Right lobe of liver (tissue), 4 donors: ENCODE results near the gene SAMMSON.

Experiments
- POLR2A ChIP-seq: fragments of 450-650 bp; IDR thresholded peaks from one replicate; pipeline ENCODE4 v1.6.1; 2017; ENCODE audit warnings: antibody characterized with exemption, mild to moderate bottlenecking
- TF ChIP-seq, protein P1 (sequence below), 4 donors: fragments of 200-600 bp in 3 of 4; fragments of 450-650 bp in 1 of 4; IDR thresholded peaks; one replicate each; pipeline versions ENCODE4 v1.5.1 to v1.8.0; 2016 to 2022; ENCODE audit warnings: antibody characterized with exemption in 4 of 4, mild to moderate bottlenecking in 2 of 4
- donor health status: DM: no; HTN: no; CAD: no.
- donor health status: DM: no; HTN: no; CAD: no.
- donor health status: DM: no; HTN: yes; CAD: no.

DNA sequence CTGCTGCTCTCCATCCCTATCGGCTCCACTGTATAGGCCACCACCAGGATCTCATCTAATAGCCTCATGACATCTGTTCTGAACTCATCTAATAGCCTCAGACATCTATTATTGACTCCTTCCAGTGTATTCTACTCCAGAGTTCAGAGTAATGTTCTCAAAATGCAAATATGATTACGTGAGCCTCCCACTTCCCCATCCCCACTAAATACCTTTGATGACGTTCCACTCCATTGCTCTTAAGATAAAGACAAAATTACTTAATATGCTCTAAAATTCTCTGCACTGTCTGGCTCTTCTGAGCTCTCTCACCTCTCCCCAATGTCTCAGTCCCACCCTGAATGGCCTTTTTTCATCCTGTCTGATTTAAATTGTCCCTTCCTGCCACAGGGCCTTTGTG, 94.7 kb downstream of the SAMMSON start:
- TF ChIP-seq, protein P1, sequence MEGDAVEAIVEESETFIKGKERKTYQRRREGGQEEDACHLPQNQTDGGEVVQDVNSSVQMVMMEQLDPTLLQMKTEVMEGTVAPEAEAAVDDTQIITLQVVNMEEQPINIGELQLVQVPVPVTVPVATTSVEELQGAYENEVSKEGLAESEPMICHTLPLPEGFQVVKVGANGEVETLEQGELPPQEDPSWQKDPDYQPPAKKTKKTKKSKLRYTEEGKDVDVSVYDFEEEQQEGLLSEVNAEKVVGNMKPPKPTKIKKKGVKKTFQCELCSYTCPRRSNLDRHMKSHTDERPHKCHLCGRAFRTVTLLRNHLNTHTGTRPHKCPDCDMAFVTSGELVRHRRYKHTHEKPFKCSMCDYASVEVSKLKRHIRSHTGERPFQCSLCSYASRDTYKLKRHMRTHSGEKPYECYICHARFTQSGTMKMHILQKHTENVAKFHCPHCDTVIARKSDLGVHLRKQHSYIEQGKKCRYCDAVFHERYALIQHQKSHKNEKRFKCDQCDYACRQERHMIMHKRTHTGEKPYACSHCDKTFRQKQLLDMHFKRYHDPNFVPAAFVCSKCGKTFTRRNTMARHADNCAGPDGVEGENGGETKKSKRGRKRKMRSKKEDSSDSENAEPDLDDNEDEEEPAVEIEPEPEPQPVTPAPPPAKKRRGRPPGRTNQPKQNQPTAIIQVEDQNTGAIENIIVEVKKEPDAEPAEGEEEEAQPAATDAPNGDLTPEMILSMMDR (IDR thresholded peaks at IDR 0.05), result no peak
- no peak for TF ChIP-seq POLR2A
